Measurements from ENCODE around the gene BRCA1. TPM values are rescaled to one million over a fixed set of nuclear protein-coding genes. Genes with fewer than 3 reads are reported as not detected.
A peak's percentile ranks its signal among the peaks of the same experiment; 100 is the strongest.
"Not testable (repeated sequence)": the region's sequence is repeated elsewhere in the genome, so short reads cannot be mapped to it uniquely, and the experiment has no call there.

The BRCA1 gene
- total RNA-seq, 1 donor from 2014 or later = 6.8 TPM

GRCh38 chr17:43014649-43015542 is 110.3 kb downstream of the BRCA1 start:
- peak; percentile 2 for ATAC-seq
- no peak for DNase-seq
- intact Hi-C loops (cut with micrococcal nuclease) = no loop called here

GRCh38 chr17:43014020-43014648 is 111.0 kb downstream of the BRCA1 start:
- intact Hi-C loops (cut with micrococcal nuclease) = no loop called here
- peak; percentile 29 for ATAC-seq
- DNase-seq = peak; percentile 51

- intact Hi-C loops (cut with micrococcal nuclease) = no loop called here
- DNase-seq (no peak), ATAC-seq (no peak)
Observed at GRCh38 chr17:43013296-43013695, 111.9 kb downstream of the BRCA1 start.

GRCh38 chr17:43011728-43012472 is 113.3 kb downstream of the BRCA1 start:
- intact Hi-C loops (cut with micrococcal nuclease) = no loop called here
- DNase-seq (no peak), ATAC-seq (peak; percentile 29)

GRCh38 chr17:43010667-43011308 is 114.4 kb downstream of the BRCA1 start:
- DNase-seq (no peak), ATAC-seq (no peak)
- intact Hi-C loops (cut with micrococcal nuclease) = no loop called here

- peak; percentile 91 for ATAC-seq
- intact Hi-C loops (cut with micrococcal nuclease) = no loop called here
Observed at GRCh38 chr17:43006639-43007551, 118.3 kb downstream of the BRCA1 start, which contains the start of gene IFI35. Gene IFI35 (plus strand): TSS chr17:43006784. CDS start chr17:43006948, 164 bp downstream.

GRCh38 chr17:43003542-43004172 is 121.5 kb downstream of the BRCA1 start:
- DNase-seq (no peak), ATAC-seq (no peak)
- intact Hi-C loops (cut with micrococcal nuclease) = no loop called here

More at GRCh38 chr17:43006639-43007551, 118.3 kb downstream of the BRCA1 start, which contains the start of gene IFI35:
- peak; percentile 87 for DNase-seq

- intact Hi-C loops (cut with micrococcal nuclease) = not testable (repeated sequence)
Observed at GRCh38 chr17:43000894-43001293, 124.3 kb downstream of the BRCA1 start.

GRCh38 chr17:42999003-42999525 is 126.1 kb downstream of the BRCA1 start:
- DNase-seq (no peak), ATAC-seq (no peak)
- intact Hi-C loops (cut with micrococcal nuclease) = no loop called here

More at GRCh38 chr17:43000894-43001293, 124.3 kb downstream of the BRCA1 start:
- DNase-seq, ATAC-seq: not testable (repeated sequence)

- DNase-seq (peak; percentile 97), ATAC-seq (peak; percentile 98)
- intact Hi-C loops (cut with micrococcal nuclease) = no loop called here
Observed at GRCh38 chr17:42997984-42998938, 126.9 kb downstream of the BRCA1 start, which contains the start of gene RPL27. Gene RPL27 (plus strand): TSS chr17:42998419. CDS start chr17:42998751, 332 bp downstream.

- intact Hi-C loops (cut with micrococcal nuclease) = no loop called here
- ATAC-seq = peak; percentile 0
- DNase-seq = no peak
Observed at GRCh38 chr17:42997390-42997983, 127.7 kb downstream of the BRCA1 start.

Other genes with a start within 250 kb of the BRCA1 start
- gene G6PC1, start 224.6 kb downstream of the BRCA1 start, total RNA-seq = not detected
- gene AARSD1, start 160.9 kb downstream of the BRCA1 start, total RNA-seq = 31.5 TPM
- gene PTGES3L, start 145.3 kb downstream of the BRCA1 start, total RNA-seq = 50.7 TPM
- gene RUNDC1, start 144.8 kb downstream of the BRCA1 start, total RNA-seq = 12.7 TPM
- gene RPL27, start 126.9 kb downstream of the BRCA1 start, total RNA-seq = 694 TPM
- gene IFI35, start 118.6 kb downstream of the BRCA1 start, total RNA-seq = 13.2 TPM
- gene VAT1, start 103.0 kb downstream of the BRCA1 start, total RNA-seq = 77.0 TPM
- 0.82 TPM for gene RND2, start 100.1 kb downstream of the BRCA1 start, total RNA-seq
- 99.2 TPM for gene NBR1, start 45.9 kb upstream of the BRCA1 start, total RNA-seq
- gene TMEM106A, start 86.5 kb upstream of the BRCA1 start, total RNA-seq = 1.8 TPM
- gene CCDC200, start 103.3 kb upstream of the BRCA1 start, total RNA-seq = not detected
- gene RNU2-1, start 108.6 kb upstream of the BRCA1 start, total RNA-seq = 5,074 TPM

Measured in left ventricle myocardium superior (tissue), 1 donor.